ENCODE results near the gene FGFR4.

Gene FGFR4

DNA sequence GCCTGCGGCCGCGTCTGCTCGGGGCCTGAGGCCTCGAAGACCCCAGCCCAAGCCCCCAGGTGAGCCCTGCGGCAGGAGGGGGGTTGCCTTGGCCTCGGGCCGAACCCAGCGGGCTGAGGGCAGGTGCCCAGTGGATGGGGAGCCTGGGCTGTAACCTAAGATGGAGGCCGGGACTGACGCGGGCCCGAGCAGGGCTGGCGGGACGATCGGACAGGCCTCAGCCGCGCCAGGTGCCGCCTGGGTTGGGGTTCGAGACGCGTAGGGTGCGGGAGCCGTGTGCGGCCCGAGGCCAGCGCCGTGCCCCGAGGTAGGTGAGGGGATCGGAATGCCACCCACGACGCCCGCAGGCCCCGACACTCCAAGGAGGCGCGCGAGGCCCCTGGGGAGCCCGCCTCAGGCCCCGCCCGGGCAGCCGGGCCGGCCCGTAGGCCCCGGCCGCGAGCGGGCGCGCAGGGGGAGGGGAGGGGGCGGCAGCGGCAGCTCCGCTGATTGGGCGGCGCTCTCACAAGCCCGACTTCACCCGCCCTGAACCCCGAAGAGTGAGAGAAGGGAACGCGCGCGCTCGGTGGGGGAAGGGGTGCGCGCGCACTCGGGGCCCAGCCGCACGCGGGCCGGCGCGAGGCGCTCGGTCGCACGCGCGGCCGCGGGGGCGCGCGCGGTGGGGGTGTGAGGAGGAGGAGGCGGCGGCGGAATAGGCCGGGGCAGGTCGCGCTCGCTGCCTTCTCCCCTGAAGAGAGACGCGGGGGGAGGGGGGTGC is 46.6 kb downstream of the FGFR4 start, which contains the start of gene NSD1:
NSD1 (plus strand) TSS at position 678 of the 757 bp plus-strand sequence. CDS start 1,331 bp downstream, outside the sequence.
- DNase-seq: no peak

DNA sequence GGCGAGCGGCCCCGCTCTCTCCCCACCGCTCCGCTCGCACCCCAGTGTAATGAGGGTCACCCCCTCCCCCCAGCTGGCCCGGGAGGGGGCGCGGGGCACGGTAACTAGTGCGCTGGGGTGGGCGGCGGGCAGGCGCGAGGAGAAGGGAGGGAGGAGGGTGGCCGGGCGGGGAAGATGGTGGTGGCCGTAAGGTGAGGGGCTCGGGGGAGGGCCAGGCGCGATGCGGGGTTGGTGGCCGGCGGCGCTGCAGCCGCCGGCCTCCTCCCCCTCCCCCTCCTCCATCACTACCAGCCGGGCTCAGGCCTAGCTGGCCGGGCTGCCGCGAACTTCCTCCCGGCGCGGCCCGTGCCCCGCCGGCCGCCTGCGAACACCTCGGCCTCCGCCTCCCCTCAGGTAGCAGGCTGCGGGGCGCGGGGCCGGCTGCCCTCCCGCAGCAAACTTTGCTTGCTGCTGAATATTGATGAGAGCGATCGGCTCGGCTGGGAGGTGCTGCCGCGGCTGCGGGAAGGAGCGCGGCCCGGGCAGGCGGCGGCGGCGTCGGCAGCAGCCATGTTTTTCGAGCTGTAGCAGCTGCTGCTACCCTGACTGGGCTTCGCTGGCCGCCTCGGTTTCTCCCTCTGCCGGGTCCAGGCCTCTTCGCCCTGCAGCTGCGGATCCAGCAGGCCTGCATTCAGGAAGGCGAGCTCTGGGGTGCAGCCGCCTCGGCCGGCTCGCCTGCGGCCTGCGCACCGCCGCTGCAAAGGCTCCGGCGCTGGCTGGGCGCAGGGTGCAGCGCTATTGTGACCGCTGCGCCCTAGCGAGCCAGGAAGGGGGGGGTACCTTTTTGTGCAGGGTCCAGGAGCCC is 47.4 kb downstream of the FGFR4 start:
- DNase-seq: peak; percentile 52

DNA sequence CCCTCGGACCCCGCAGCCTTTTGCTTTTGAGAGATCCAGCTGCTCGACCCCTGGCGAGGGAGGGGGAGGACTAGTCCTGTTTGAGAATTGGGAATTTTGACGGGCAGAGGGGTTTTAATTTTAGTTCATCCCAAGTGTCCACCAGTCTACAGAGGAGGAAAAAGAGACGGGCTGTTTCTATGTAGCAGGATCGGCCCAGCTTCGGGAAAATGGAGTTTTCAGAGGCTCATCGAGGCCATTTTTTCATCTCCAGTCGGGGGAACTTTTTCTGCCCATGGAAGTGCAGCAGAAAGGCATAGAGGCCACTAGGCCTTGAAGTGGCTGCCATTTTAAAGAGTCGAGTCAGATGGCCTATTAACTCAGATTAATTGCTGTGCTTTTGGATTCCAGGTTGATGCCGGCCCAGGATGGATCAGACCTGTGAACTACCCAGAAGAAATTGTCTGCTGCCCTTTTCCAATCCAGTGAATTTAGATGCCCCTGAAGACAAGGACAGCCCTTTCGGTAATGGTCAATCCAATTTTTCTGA is 48.0 kb downstream of the FGFR4 start:
- DNase-seq: no peak

DNA sequence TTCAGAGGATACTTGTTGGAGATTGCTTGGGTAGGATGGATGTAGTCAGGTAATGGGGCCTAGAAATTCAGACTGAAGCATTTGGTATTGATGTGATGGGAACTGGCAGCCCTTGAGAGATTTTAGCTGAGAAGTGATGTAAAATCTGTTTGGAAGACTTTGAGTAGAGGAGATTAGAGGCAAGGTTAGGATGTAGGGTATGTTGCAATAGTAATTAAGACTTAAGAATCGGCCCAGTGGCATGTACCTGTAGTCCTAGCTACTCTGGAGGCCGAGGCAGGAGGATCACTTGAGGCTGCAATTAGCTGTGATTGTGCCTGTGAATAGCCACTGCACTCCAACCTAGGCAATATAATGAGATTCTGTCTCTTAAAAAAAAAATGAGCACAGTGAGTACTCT is 53.6 kb downstream of the FGFR4 start:
- no peak for DNase-seq

DNA sequence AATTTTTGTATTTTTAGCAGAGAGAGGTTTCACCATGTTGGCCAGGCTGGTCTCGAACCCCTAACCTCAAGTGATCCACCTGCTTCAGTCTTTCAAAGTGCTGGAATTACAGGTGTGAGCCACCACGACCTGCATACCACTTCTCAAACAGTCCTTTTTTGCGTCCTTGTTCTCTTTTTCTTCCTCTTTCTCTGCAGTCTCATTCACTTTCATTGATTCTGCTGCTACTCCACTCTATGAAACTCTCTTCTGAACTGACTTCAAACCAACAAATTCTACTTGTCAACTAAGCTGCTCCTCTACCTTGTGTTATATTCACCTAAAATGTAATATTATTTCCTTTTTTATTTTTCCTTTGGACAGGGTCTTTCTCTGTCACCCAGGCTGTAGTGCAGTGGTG is 54.8 kb downstream of the FGFR4 start:
- no peak for DNase-seq

DNA sequence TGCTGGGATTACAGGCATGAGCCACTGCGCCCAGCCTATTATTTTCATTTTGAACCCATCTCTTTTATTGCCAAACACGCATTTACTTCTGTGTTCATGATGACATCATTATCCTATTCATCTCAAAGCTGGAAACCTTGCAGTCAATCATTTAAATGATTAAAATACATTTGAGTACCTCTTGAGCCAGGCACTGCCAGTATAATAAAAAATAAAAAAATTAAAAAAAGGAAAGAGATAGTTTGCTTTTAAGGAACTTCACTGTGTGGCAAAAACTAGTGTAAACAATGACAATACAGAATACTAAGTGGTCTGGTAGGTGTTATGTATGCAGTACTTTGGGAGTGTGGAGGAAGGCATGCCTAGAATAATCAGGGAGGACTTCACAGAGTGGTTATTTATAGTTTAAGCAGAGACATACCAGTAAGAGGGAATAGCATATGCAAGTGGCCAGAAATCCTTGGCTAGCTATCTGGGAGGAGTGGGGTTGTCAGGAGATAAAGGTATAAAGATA is 55.4 kb downstream of the FGFR4 start:
- no peak for DNase-seq

DNA sequence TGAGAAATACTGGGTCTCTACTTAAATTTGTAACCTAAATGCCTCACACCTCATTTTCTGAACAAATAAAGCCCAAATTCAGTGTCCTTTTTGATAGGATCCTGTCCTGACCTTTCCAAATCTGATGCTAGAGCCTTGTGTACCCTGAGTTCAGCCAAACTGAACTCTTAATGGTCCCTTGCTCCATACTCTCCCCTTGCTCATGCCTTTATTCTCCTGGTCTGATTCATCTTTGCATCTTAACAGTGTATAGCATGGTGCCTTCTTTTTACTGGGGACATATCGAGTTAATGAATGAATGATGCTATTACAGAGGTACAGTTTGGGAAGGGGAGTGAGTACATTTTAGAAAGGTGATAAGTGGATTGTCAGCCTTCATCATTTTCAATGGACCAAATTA is 56.1 kb downstream of the FGFR4 start:
- no peak for DNase-seq

DNA sequence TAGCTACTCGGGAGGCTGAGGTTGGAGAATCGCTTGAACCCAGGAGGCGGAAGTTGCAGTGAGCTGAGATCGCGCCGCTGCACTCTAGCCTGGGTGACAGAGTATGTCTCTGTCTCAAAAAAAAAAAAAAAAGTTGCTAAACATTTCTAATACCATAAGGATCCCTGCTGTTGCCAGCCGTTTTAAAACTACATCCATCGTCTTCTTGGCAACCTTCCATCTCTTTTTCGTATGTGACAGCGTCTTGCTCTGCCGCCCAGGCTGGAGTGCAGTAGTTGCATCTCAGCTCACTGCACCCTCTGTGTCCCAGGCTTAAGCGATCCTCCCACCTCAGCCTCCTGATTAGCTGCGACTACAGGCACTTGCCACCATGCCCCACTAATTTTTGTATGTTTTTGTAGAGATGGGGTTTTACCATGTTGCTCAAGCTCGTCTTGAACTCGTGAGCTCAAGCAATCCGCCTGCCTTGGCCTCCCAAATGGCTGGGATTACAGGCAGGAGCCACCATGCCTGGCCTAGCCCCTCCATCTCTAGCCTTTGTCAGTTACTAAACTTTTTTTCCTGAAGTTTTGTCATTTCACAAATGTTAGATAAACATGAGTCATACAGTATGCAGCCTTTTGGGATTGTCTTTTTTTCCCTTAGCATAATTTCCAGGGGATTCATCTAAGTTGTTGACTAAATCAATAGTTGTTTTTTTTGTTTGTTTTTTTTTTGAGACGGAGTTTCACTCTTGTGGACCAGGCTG is 60.4 kb downstream of the FGFR4 start:
- no peak for DNase-seq
